Heart left ventricle (tissue), 16 donors: Measurements from ENCODE around the gene DUS1L. TPM values are rescaled to one million over a fixed set of nuclear protein-coding genes. Genes with fewer than 3 reads are reported as not detected.

Experiments
- ATAC-seq, 4 donors: fragments of 200-7000 bp; cut with Tn5 transposase; one replicate each; pipeline ENCODE4 v1.9.1; 2020 to 2022; ENCODE audit warnings: moderate library complexity in 4 of 4, mild to moderate bottlenecking in 3 of 4, moderate number of reproducible peaks in 1 of 4
- DNase-seq, 5 donors: peaks; one replicate each; pipeline ENCODE4 v3.0.0-alpha.2; 2020
- H3K27ac ChIP-seq, 12 donors: fragments of 200-600 bp; sonication (generic) in 4 of 12; one replicate each; pipeline versions ENCODE4 v1.5.0 to v1.8.0; 2016 to 2022; ENCODE audit warnings: mild to moderate bottlenecking in 2 of 12
- H3K27me3 ChIP-seq, 9 donors: fragments of 200-600 bp; sonication (generic) in 2 of 9; one replicate each; pipeline versions ENCODE4 v1.5.1 to v1.8.0; 2016 to 2022; ENCODE audit warnings: mild to moderate bottlenecking in 3 of 9
- H3K36me3 ChIP-seq, 9 donors: fragments of 200-600 bp; sonication (generic) in 2 of 9; one replicate each; pipeline versions ENCODE4 v1.5.0 to v1.8.0; 2018 to 2022; ENCODE audit warnings: mild to moderate bottlenecking in 2 of 9
- H3K4me1 ChIP-seq, 12 donors: fragments of 200-600 bp; sonication (generic) in 4 of 12; one replicate each; pipeline versions ENCODE4 v1.5.0 to v1.8.0; 2016 to 2022; ENCODE audit warnings: mild to moderate bottlenecking in 3 of 12
- H3K4me3 ChIP-seq, 12 donors: fragments of 200-600 bp; sonication (generic) in 4 of 12; one replicate each; pipeline versions ENCODE4 v1.5.0 to v1.8.0; 2017 to 2022; ENCODE audit warnings: mild to moderate bottlenecking in 9 of 12, moderate library complexity in 4 of 12
- H3K9me3 ChIP-seq, 12 donors: fragments of 200-600 bp; sonication (generic) in 4 of 12; one replicate each; pipeline versions ENCODE4 v1.5.0 to v1.8.0; 2016 to 2022; ENCODE audit warnings: mild to moderate bottlenecking in 1 of 12
- POLR2A ChIP-seq, 2 donors: fragments of 450-650 bp; IDR thresholded peaks; one replicate each; pipeline ENCODE4 v1.6.1; 2017; ENCODE audit warnings: antibody characterized with exemption in 2 of 2, mild to moderate bottlenecking in 2 of 2, moderate library complexity in 2 of 2
- WGBS, 4 donors: extraction: QIAGEN DNeasy Blood & Tissue Kit in 2 of 4; methylation state at CpG; one replicate each; pipeline versions ENCODE4 v1.1.5 to v1.1.7; 2013 to 2018; 5-methylcytosine and 5-hydroxymethylcytosine counted together
- intact Hi-C, 10 donors: fragments of 100-400 bp; cut with DNase I; formaldehyde crosslinking; loops; one replicate each; pipeline versions ENCODE4 v1.11.1 to v1.14.2; 2022
- polyA plus RNA-seq, 2 donors: library from polyadenylated mRNA; stranded (reverse); fragments of 200-250 nt; gene quantifications; one replicate each; pipeline ENCODE4 v1.2.3, GENCODE V29; 2013
- total RNA-seq, 9 donors: library from RNA; depleted of rRNA in 2 of 9; stranded (reverse); fragments of >200 nt in 2 of 9; fragmentation: NEBNext Ultra II Directional in 3 of 9; extraction: Animal tissue kit (Norgen Biotek cat#: 25700) in 3 of 9; gene quantifications; one replicate each; pipeline versions ENCODE4 v1.1.0 to v1.2.4, GENCODE V29; 2016 to 2023
- TF ChIP-seq, protein P1 (sequence below), 12 donors: fragments of 200-600 bp; sonication (generic) in 4 of 12; IDR thresholded peaks; one replicate each; pipeline versions ENCODE4 v1.5.0 to v1.8.0; 2018 to 2022; ENCODE audit warnings: antibody characterized with exemption in 12 of 12, mild to moderate bottlenecking in 5 of 12
- donor health status: ischemic (EF 13 %, LVEDD 7.1; RV severe dilation, severe dysfunction).
- donor health status: healthy with polysubstance abuse.
- donor health status: DM: no; HTN: yes; CAD: no.
- donor health status: DM: no; HTN: no; CAD: no.
- donor health status: ischemic (EF 25% LVEDD 6.9; RV normal size, moderate dysfunction).
- donor health status: ischemic (EF 25% LVEDD 5.7; RV mildly dilated, moderate dysfunction).
- donor health status: healthy.
- donor health status: DM: yes; HTN: yes; CAD: no.
- donor health status: ischemic (EF 35%, LVEDD 5.7; RV mildly dilated, moderate dysfunction).
- donor health status: nonischemic (EF 11% LVEDD 7.7; RV severe dilation, severe dysfunction).
- donor health status: DM: yes; HTN: yes; CAD: no.
- donor health status: PGD.
- donor health status: ischemic (EF 29% LVEDD 5.4; RV normal size, mild dysfunction).
- donor health status: nonischemic (EF 23%, LVEDD 6.1; RV moderate dilation, normal function).

The DUS1L gene
- total and polyA plus RNA-seq, 11 donors: 41.5 to 113 (median 60.4) TPM

DNA sequence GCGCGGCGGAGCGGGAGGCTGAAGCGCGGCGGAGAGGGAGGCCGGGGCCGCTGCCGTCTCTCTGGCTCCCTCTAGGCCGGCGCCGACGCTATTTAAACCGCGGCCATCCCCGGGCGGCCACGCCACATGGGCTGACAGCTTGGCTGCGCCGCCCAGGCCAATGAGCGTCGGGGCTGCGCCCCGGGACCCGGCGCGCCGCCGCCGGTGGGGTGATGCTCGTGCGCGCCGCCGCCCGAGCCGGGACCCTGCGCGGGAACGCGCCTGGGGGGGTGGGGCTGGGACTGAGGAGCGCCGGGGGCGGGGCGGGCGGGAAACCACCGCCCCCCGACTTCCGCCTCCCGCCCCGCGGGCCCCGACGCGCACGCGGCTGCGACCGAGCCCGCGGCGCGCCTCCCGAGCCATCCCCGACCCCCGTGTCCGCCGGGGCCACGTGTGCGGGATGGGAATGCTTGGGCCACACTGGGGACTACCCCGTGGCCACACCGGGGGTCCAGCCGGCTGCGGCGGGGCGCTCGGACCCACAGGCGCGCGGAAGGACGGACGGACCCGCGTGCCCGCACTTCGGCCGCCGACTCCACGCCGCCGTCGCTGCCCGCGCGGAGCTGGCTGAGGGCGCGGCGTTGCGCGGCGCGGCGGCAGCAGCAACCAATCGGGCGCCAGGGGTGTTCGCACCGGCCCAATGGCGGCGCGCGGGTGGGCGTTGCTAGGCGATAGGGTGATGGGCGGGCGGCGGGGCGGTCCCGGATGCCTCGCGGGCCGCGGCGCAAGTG, 32.8 kb upstream of the DUS1L start, which contains the start of gene FASN:
FASN (minus strand) TSS at position 68 of the 770 bp plus-strand sequence. CDS start 1,791 bp downstream, outside the sequence.
- H3K27me3 ChIP-seq: no peaks in the 10 kb centered on the region
- H3K4me1 ChIP-seq: peaks cover 0 to 44% (median 23%) of the 10 kb centered on the region in 12 donors
- ATAC-seq: peak; percentile 83 to 90 (median 87)
- H3K27ac ChIP-seq: peak within 1 kb of the TSS; percentile 69 to 99 (median 96)
- TF ChIP-seq POLR2A (IDR thresholded peaks at IDR 0.05): peak; percentile 95 to 98
- TF ChIP-seq, protein P1, sequence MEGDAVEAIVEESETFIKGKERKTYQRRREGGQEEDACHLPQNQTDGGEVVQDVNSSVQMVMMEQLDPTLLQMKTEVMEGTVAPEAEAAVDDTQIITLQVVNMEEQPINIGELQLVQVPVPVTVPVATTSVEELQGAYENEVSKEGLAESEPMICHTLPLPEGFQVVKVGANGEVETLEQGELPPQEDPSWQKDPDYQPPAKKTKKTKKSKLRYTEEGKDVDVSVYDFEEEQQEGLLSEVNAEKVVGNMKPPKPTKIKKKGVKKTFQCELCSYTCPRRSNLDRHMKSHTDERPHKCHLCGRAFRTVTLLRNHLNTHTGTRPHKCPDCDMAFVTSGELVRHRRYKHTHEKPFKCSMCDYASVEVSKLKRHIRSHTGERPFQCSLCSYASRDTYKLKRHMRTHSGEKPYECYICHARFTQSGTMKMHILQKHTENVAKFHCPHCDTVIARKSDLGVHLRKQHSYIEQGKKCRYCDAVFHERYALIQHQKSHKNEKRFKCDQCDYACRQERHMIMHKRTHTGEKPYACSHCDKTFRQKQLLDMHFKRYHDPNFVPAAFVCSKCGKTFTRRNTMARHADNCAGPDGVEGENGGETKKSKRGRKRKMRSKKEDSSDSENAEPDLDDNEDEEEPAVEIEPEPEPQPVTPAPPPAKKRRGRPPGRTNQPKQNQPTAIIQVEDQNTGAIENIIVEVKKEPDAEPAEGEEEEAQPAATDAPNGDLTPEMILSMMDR (IDR thresholded peaks at IDR 0.05): peak in 11 of 12 donors; percentile 6 to 61 (median 45)
- H3K4me3 ChIP-seq: peak within 1 kb of the TSS; percentile 65 to 95 (median 82)
- intact Hi-C loops: loop anchor here in 3 of 10 donors (1.0 to 5.0 kb wide), 7 partner anchors 32 to 122 kb away; partner anchors contain the start of genes DCXR (in 2 of the 3), ASPSCR1 (in 1 of the 3), DUS1L (in 1 of the 3) and LRRC45 (in 1 of the 3)
- 0 to 1% (median 1%) methylated on average over 61 to 124 of the region's 124 CpGs for WGBS, 4 donors
- peaks cover 0 to 28% (median 17%) of the 10 kb centered on the region in 9 donors for H3K36me3 ChIP-seq
- H3K9me3 ChIP-seq: no peaks in the 10 kb centered on the region
- peak; percentile 95 to 97 (median 96) for DNase-seq

DNA sequence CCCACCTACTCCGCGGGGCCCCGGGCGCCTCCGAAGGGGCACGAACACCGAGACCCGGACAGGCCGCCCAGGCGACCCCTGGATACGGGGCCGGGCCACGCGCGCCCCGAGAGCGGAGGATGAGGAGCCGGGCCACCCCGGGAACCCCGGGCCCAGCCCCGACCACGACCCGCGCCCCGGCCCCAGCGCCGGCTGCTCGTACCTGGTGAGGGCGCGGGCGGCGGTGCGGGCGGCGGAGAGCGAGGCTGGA, 32.2 kb upstream of the DUS1L start:
- peaks cover 0 to 33% (median 22%) of the 10 kb centered on the region in 9 donors for H3K36me3 ChIP-seq
- intact Hi-C loops: loop anchor here in 3 of 10 donors (1.0 to 5.0 kb wide), 7 partner anchors 31 to 121 kb away; partner anchors contain the start of genes DCXR (in 2 of the 3), ASPSCR1 (in 1 of the 3), DUS1L (in 1 of the 3) and LRRC45 (in 1 of the 3)
- no peaks in the 10 kb centered on the region for H3K9me3 ChIP-seq
- TF ChIP-seq POLR2A (IDR thresholded peaks at IDR 0.05): no peak
- TF ChIP-seq, protein P1 (IDR thresholded peaks at IDR 0.05): no peak
- DNase-seq (no peak), ATAC-seq (no peak)
- no peaks in the 10 kb centered on the region for H3K27me3 ChIP-seq
- H3K27ac ChIP-seq: peak overlapping the region; percentile 69 to 99 (median 96)
- peaks cover 0 to 42% (median 23%) of the 10 kb centered on the region in 12 donors for H3K4me1 ChIP-seq
- WGBS, 4 donors: 0% methylated on average over 23 to 36 of the region's 36 CpGs; no CpG with 5 or more reads in 1 of the 4 donors
- peak overlapping the region; percentile 65 to 95 (median 82) for H3K4me3 ChIP-seq

- TF ChIP-seq POLR2A (IDR thresholded peaks at IDR 0.05): no peak
- TF ChIP-seq, protein P1 (IDR thresholded peaks at IDR 0.05): no peak
- H3K36me3 ChIP-seq: peaks cover 0 to 38% (median 25%) of the 10 kb centered on the region in 9 donors
- peaks cover 0 to 42% (median 23%) of the 10 kb centered on the region in 12 donors for H3K4me1 ChIP-seq
- intact Hi-C loops: loop anchor here in 1 of 10 donors (5.0 kb wide), 2 partner anchors 40 to 60 kb away; partner anchors contain the start of gene DCXR
- ATAC-seq (peak in 1 of 4 donors; percentile 1), DNase-seq (peak in 3 of 5 donors; percentile 49 to 70 (median 57))
- no peaks in the 10 kb centered on the region for H3K27me3 ChIP-seq
- no peaks in the 10 kb centered on the region for H3K9me3 ChIP-seq
- peak overlapping the region; percentile 65 to 95 (median 82) for H3K4me3 ChIP-seq
- H3K27ac ChIP-seq: peak overlapping the region; percentile 69 to 99 (median 96)
- 0 to 5% (median 3%) methylated on average over 1 to 77 of the region's 77 CpGs for WGBS, 4 donors
These were observed 31.7 kb upstream of the DUS1L start for GRCh38 chr17:82097184-82097918.
